Coronary artery (tissue), 2 donors: ENCODE data around the gene EEFSEC.

ENCODE experiments used
- DNase-seq: peaks from one replicate; pipeline ENCODE4 v3.0.0-alpha.2; 2017; ENCODE audit warnings: low spot score
- H3K27ac ChIP-seq, 2 donors: fragments of 200-600 bp; sonication (generic); one replicate each; pipeline ENCODE4 v1.5.1; 2016 to 2019
- H3K4me3 ChIP-seq: fragments of 200-600 bp; sonication (generic); 2 replicates; pipeline ENCODE4 v1.5.1; 2016; ENCODE audit warnings: mild to moderate bottlenecking, moderate library complexity
- CTCF ChIP-seq: fragments of 200-600 bp; sonication (generic); IDR thresholded peaks from one replicate; pipeline ENCODE4 v1.5.1; 2019; ENCODE audit warnings: antibody characterized with exemption

The EEFSEC gene

GRCh38 chr3:128355543-128355919 lies 202.2 kb downstream of the EEFSEC start:
- Histone ChIP-seq H3K4me3 (no peak overlapping the region), H3K27ac (no peak overlapping the region)
- no peak for TF ChIP-seq CTCF
- no peak for DNase-seq

DNA sequence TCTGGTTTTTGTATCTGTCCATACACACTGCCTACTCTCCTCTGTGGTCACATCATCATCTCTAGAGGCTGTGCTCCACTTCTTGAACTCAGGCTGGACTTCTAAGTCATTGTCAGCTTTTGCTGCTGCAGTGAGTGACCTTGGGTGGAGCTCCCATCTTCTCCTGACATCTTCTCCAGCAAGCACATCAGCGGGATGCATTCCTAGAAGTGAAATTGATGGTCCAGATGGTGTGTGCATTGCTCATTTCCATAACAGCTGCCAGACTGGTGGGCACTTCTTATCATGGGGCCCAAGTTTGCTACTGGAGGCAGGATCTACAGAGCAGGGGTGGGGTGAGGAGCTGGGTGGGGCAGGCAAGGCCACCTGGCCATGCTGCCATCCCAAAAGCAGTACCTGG lies 203.5 kb downstream of the EEFSEC start:
- no peak overlapping the region for H3K27ac ChIP-seq
- DNase-seq, result no peak
- no peak overlapping the region for H3K4me3 ChIP-seq
- TF ChIP-seq CTCF, result no peak

- no peak for TF ChIP-seq CTCF
- no peak overlapping the region for H3K4me3 ChIP-seq
- no peak overlapping the region for H3K27ac ChIP-seq
- DNase-seq, result no peak
Measured at GRCh38 chr3:128357538-128357937, 204.3 kb downstream of the EEFSEC start.

GRCh38 chr3:128358156-128358895 lies 205.0 kb downstream of the EEFSEC start:
- no peak for TF ChIP-seq CTCF
- Histone ChIP-seq H3K4me3 (no peak overlapping the region), H3K27ac (no peak overlapping the region)
- no peak for DNase-seq

DNA sequence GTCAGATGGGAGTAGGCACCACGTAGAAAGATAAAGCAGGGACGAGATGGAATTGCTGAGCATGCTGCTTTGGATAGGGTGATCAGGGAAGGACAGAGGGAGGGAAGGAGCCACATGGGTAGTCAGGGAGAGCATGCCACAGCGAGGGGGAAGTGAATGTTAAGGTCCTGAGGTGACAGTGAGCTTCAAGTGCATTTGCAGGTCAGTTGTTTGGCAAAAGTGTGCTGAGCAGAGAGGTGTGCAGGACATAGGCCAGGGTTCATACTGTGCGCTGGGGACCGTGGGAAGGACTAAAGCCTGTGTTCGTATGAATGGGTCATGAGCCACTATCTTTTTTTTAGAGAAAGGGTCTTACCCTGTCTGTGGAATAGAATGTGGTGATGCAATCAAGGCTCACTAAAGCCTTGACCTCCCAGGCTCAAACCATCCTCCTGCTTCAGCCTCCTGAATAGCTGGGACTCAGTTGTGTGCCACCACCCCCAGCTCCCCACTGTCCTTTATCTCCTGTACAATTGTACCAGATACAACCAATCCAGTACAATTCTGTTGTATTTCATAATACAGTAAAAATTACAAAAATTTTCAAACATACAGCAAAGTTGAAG lies 205.9 kb downstream of the EEFSEC start:
- no peak overlapping the region for H3K27ac ChIP-seq
- no peak overlapping the region for H3K4me3 ChIP-seq
- no peak for TF ChIP-seq CTCF
- DNase-seq, result no peak

- no peak overlapping the region for H3K4me3 ChIP-seq
- no peak for DNase-seq
- peak overlapping the region in 1 of 2 donors; percentile 28 for H3K27ac ChIP-seq
- no peak for TF ChIP-seq CTCF
Measured at GRCh38 chr3:128359846-128360642, 206.8 kb downstream of the EEFSEC start.
